Karpas-422 (cell line): Measurements from ENCODE around the gene PSD. TPM values are rescaled to one million over a fixed set of nuclear protein-coding genes. Genes with fewer than 3 reads are reported as not detected.

Experiments used
- DNase-seq: peaks from one replicate; pipeline ENCODE4 v3.0.0-alpha.2; 2015
- H2AFZ ChIP-seq: fragments of 200-600 bp; sonication (generic); 2 replicates; pipeline ENCODE4 v1.6.1; 2014; ENCODE audit warnings: antibody characterized with exemption, low read length, mixed read lengths
- H3K27ac ChIP-seq: fragments of 200-600 bp; sonication (generic); 2 replicates; pipeline ENCODE4 v1.5.1; 2014; ENCODE audit warnings: mild to moderate bottlenecking, low read length, moderate library complexity
- H3K27me3 ChIP-seq: fragments of 200-600 bp; sonication (generic); 2 replicates; pipeline ENCODE4 v1.6.1; 2014; ENCODE audit warnings: low read length, mixed read lengths
- H3K36me3 ChIP-seq: fragments of 200-600 bp; sonication (generic); 2 replicates; pipeline ENCODE4 v1.6.1; 2014; ENCODE audit warnings: low read length, mixed read lengths; ENCODE audit not compliant: insufficient read depth
- H3K4me1 ChIP-seq: fragments of 200-600 bp; sonication (generic); 2 replicates; pipeline ENCODE4 v1.6.1; 2014; ENCODE audit warnings: mild to moderate bottlenecking, low read length, mixed read lengths
- H3K4me2 ChIP-seq: fragments of 200-600 bp; sonication (generic); 2 replicates; pipeline ENCODE4 v1.6.1; 2014; ENCODE audit warnings: low read length, low read depth, mild to moderate bottlenecking; ENCODE audit not compliant: poor library complexity, severe bottlenecking
- H3K4me3 ChIP-seq: fragments of 200-600 bp; sonication (generic); 2 replicates; pipeline ENCODE4 v1.5.1; 2014; ENCODE audit warnings: mild to moderate bottlenecking, antibody characterized with exemption, low read length, mixed read lengths
- H3K79me2 ChIP-seq: fragments of 200-600 bp; sonication (generic); 2 replicates; pipeline ENCODE4 v1.6.1; 2014; ENCODE audit warnings: mild to moderate bottlenecking, low read length, mixed read lengths
- H3K9ac ChIP-seq: fragments of 200-600 bp; sonication (generic); 2 replicates; pipeline ENCODE4 v1.6.0; 2014; ENCODE audit warnings: low read length
- H3K9me2 ChIP-seq: fragments of 200-600 bp; sonication (generic), shearing (Covaris generic); replicated peaks from 2 replicates; pipeline ENCODE4 v1.6.0; 2014; ENCODE audit warnings: mild to moderate bottlenecking, low read length, moderate library complexity; ENCODE audit not compliant: insufficient read depth
- H3K9me3 ChIP-seq: fragments of 300-700, 200-600 bp; sonication (generic); 2 replicates; pipeline ENCODE4 v1.6.1; 2014; ENCODE audit warnings: low read length, mixed read lengths
- H4K20me1 ChIP-seq: fragments of 200-600 bp; sonication (generic); 2 replicates; pipeline ENCODE4 v1.6.1; 2014; ENCODE audit warnings: mild to moderate bottlenecking, antibody characterized with exemption, low read length, low read depth; ENCODE audit not compliant: insufficient read depth
- total RNA-seq: library from RNA; depleted of rRNA; stranded (reverse); fragments of >200 nt; shearing (Covaris generic); gene quantifications from 2 replicates; pipeline ENCODE4 v1.2.3, GENCODE V29; 2014; ENCODE audit warnings: low replicate concordance

Gene PSD
- total RNA-seq, 1 experiment from 2014 or later = 0.19 TPM

GRCh38 chr10:102400076-102400475, 18.5 kb downstream of the PSD start:
- Histone ChIP-seq H3K79me2 (no peaks in the 10 kb centered on the region), H3K4me2 (peak overlapping the region; percentile 64), H3K27me3 (no peaks in the 10 kb centered on the region), H3K4me3 (peak overlapping the region; percentile 69; the same call in 1 of the 2 replicates), H3K9me2 (no peaks in the 10 kb centered on the region), H4K20me1 (no peaks in the 10 kb centered on the region), H3K4me1 (peaks cover 16% of the 10 kb centered on the region), H3K36me3 (no peaks in the 10 kb centered on the region), H2AFZ (no peak overlapping the region), H3K9me3 (no peaks in the 10 kb centered on the region), H3K27ac (no peak overlapping the region), H3K9ac (peak overlapping the region; percentile 61; the same call in 1 of the 2 replicates)
- no peak for DNase-seq

GRCh38 chr10:102399217-102400021, 19.2 kb downstream of the PSD start:
- Histone ChIP-seq H2AFZ (no peak overlapping the region; the same call in 1 of the 2 replicates), H3K36me3 (no peaks in the 10 kb centered on the region), H4K20me1 (no peaks in the 10 kb centered on the region), H3K27me3 (no peaks in the 10 kb centered on the region), H3K9ac (peak overlapping the region; percentile 61), H3K9me2 (no peaks in the 10 kb centered on the region), H3K4me1 (peaks cover 23% of the 10 kb centered on the region), H3K79me2 (no peaks in the 10 kb centered on the region), H3K4me3 (peak overlapping the region; percentile 69), H3K9me3 (no peaks in the 10 kb centered on the region), H3K4me2 (peak overlapping the region; percentile 64), H3K27ac (no peak overlapping the region)
- peak; percentile 90 for DNase-seq

- Histone ChIP-seq H3K79me2 (no peaks in the 10 kb centered on the region), H3K9ac (peak overlapping the region; percentile 61; the same call in 1 of the 2 replicates), H2AFZ (no peak overlapping the region), H3K27ac (no peak overlapping the region), H3K4me2 (peak overlapping the region; percentile 64), H3K9me2 (no peaks in the 10 kb centered on the region), H3K27me3 (no peaks in the 10 kb centered on the region), H3K4me1 (peaks cover 27% of the 10 kb centered on the region), H3K4me3 (peak overlapping the region; percentile 69; the same call in 1 of the 2 replicates), H3K36me3 (no peaks in the 10 kb centered on the region), H3K9me3 (no peaks in the 10 kb centered on the region), H4K20me1 (no peaks in the 10 kb centered on the region)
- no peak for DNase-seq
Measured at GRCh38 chr10:102398172-102399020, 20.2 kb downstream of the PSD start.

- H2AFZ ChIP-seq = no peak overlapping the region
- no peak overlapping the region for H3K4me3 ChIP-seq
- no peaks in the 10 kb centered on the region for H3K9me2 ChIP-seq
- H3K4me2 ChIP-seq = no peak overlapping the region
- H4K20me1 ChIP-seq = no peaks in the 10 kb centered on the region
- no peak for DNase-seq
- no peaks in the 10 kb centered on the region for H3K27me3 ChIP-seq
- no peaks in the 10 kb centered on the region for H3K36me3 ChIP-seq
- no peak overlapping the region for H3K9ac ChIP-seq
- H3K4me1 ChIP-seq = peaks cover 27% of the 10 kb centered on the region
- H3K79me2 ChIP-seq = no peaks in the 10 kb centered on the region
- no peaks in the 10 kb centered on the region for H3K9me3 ChIP-seq
- no peak overlapping the region for H3K27ac ChIP-seq
Measured at GRCh38 chr10:102397222-102398171, 21.1 kb downstream of the PSD start.

- Histone ChIP-seq H3K36me3 (no peaks in the 10 kb centered on the region), H3K4me1 (peaks cover 27% of the 10 kb centered on the region), H3K79me2 (no peaks in the 10 kb centered on the region), H3K4me3 (peak overlapping the region; percentile 70; the same call in 1 of the 2 replicates), H3K27me3 (no peaks in the 10 kb centered on the region), H2AFZ (no peak overlapping the region), H3K4me2 (no peak overlapping the region), H3K9me3 (no peaks in the 10 kb centered on the region), H3K27ac (no peak overlapping the region), H3K9me2 (no peaks in the 10 kb centered on the region), H4K20me1 (no peaks in the 10 kb centered on the region), H3K9ac (no peak overlapping the region)
- no peak for DNase-seq
Measured at GRCh38 chr10:102396730-102397151, 21.8 kb downstream of the PSD start.

- Histone ChIP-seq H3K4me3 (peak overlapping the region; percentile 70; the same call in 1 of the 2 replicates), H3K9me2 (no peaks in the 10 kb centered on the region), H3K36me3 (no peaks in the 10 kb centered on the region), H3K9me3 (no peaks in the 10 kb centered on the region), H3K4me2 (peak overlapping the region; percentile 75), H3K79me2 (no peaks in the 10 kb centered on the region), H4K20me1 (no peaks in the 10 kb centered on the region), H2AFZ (no peak overlapping the region), H3K9ac (peak overlapping the region; percentile 68), H3K27me3 (no peaks in the 10 kb centered on the region), H3K27ac (no peak overlapping the region), H3K4me1 (peaks cover 27% of the 10 kb centered on the region)
- DNase-seq = no peak
Measured at GRCh38 chr10:102396317-102396650, 22.3 kb downstream of the PSD start.

- no peaks in the 10 kb centered on the region for H3K9me2 ChIP-seq
- H3K79me2 ChIP-seq = no peaks in the 10 kb centered on the region
- no peaks in the 10 kb centered on the region for H4K20me1 ChIP-seq
Measured at GRCh38 chr10:102395400-102396316, 22.9 kb downstream of the PSD start, which contains the start of gene NFKB2. Gene NFKB2, plus strand, starts transcription at chr10:102395705. Its CDS starts 255 bp downstream, at chr10:102395960.

More at GRCh38 chr10:102395400-102396316, 22.9 kb downstream of the PSD start, which contains the start of gene NFKB2:
- Histone ChIP-seq H3K36me3 (no peaks in the 10 kb centered on the region), H3K27me3 (no peaks in the 10 kb centered on the region), H2AFZ (peak within 1 kb of the TSS; percentile 71), H3K9ac (peak within 1 kb of the TSS; percentile 68), H3K4me3 (peak within 1 kb of the TSS; percentile 70), H3K27ac (no peak within 1 kb of the TSS), H3K4me1 (peaks cover 27% of the 10 kb centered on the region), H3K4me2 (peak within 1 kb of the TSS; percentile 75), H3K9me3 (no peaks in the 10 kb centered on the region)
- peak; percentile 83 for DNase-seq
